Measurements from ENCODE around the gene TTLL7. TPM values are rescaled to one million over a fixed set of nuclear protein-coding genes. Genes with fewer than 3 reads are reported as not detected.

Gene TTLL7, protein sequence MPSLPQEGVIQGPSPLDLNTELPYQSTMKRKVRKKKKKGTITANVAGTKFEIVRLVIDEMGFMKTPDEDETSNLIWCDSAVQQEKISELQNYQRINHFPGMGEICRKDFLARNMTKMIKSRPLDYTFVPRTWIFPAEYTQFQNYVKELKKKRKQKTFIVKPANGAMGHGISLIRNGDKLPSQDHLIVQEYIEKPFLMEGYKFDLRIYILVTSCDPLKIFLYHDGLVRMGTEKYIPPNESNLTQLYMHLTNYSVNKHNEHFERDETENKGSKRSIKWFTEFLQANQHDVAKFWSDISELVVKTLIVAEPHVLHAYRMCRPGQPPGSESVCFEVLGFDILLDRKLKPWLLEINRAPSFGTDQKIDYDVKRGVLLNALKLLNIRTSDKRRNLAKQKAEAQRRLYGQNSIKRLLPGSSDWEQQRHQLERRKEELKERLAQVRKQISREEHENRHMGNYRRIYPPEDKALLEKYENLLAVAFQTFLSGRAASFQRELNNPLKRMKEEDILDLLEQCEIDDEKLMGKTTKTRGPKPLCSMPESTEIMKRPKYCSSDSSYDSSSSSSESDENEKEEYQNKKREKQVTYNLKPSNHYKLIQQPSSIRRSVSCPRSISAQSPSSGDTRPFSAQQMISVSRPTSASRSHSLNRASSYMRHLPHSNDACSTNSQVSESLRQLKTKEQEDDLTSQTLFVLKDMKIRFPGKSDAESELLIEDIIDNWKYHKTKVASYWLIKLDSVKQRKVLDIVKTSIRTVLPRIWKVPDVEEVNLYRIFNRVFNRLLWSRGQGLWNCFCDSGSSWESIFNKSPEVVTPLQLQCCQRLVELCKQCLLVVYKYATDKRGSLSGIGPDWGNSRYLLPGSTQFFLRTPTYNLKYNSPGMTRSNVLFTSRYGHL
- 2.1 to 3.8 TPM (median 3.6 TPM) in 5 replicates for total RNA-seq (2022; extraction: Qiagen RNA extraction)

DNA sequence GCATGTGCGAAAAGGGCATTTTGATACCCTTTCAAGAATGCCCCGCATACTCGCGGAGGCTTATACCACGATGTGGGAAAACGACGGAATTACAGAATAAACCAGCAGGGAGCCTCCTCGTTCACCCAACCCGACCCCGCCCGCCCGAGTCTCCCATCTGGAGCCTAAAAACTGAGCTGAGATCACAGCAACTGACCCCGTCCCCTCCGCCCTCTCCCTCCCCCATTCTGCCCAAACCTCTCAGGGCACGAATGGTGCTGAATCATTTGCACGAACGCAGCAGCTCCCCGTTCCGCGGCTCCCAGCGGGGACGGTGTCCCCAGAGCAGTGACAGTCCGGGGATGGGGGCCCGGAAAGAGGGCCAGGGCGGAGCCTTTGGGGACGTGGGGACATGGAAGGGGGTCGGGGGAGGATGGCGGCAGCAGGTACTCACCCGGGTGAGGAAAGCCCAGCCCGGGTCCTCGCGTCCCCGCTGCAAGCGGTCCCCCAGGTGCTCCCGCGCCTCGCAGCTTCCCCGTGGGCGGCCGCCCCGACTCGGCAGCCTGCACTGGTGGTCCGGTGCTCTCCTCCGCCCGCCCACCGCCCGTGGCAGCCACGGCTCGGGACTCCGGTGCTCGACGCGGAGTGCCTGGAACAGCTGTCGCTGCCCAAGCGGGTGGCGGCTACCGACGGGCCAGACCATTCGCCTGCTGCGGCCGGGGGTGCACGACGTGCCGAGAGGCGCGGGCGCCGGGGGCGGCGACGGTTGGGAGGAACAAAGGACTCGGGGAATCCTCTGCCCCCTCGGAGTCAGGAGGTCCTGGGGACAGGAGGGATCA lies at the start of gene TTLL7:
TTLL7 (minus strand) TSS at position 635 of the 818 bp plus-strand sequence. CDS start 46,921 bp downstream, outside the sequence.

Other genes starting within 250 kb of the TTLL7 start
- gene PRKACB, start 145.1 kb upstream of the TTLL7 start, total RNA-seq (2022; extraction: Qiagen RNA extraction), result 7.5 to 10.8 TPM (median 9.7 TPM) in 5 replicates